ENCODE data around the gene EFCAB5. TPM values are rescaled to one million over a fixed set of nuclear protein-coding genes. Genes with fewer than 3 reads are reported as not detected.

EFCAB5 gene
- total and polyA plus RNA-seq, 2 of the 8 experiments (the other 6 are each of a cell fraction or from before 2014, with no cell fraction given) = 0.05 to 0.34 TPM

DNA sequence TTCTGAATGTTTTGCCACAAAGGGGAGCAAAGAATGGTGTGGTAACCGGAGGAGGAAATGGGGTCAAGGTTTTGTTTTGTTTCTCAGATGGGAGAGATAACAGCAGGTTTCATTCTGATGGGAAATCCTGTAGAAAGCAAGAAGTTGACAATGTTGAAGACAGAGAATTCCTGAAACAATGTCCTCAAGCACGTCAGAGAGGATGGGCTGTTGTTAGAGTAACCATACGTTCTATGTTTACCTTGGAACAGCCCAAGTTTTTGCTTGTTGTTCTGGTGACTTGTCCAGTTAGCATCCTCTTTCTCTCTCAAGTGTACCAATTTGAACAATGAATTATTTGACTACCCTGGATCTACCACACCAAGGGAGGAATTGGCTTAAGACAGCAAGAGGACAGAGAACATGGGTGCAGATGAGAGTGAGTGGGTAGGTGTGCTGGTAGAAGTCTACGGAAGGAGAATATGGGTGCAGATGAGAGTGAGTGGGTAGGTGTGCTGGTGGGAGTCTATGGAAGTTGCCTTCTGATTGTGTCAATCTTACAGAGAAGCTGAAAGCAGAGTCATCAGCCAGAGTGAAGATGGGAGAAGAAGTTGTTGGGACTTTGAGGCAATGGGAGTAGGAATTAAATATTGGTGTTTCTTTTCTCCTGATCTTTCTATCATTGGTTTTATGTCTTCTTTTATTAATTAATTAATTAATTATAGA is 160.4 kb downstream of the EFCAB5 start:
- H3K27ac ChIP-seq (ENCODE audit: low read depth, low read length) = no peak overlapping the region
- H3K4me2 ChIP-seq (ENCODE audit: insufficient read depth in 1 of 2, low read depth in 2 of 2, low read length in 2 of 2) = no peak overlapping the region
- no peaks in the 10 kb centered on the region for H3K23me2 ChIP-seq (ENCODE audit: low read depth, low read length)
- no peak overlapping the region for H3K14ac ChIP-seq (ENCODE audit: insufficient read length)
- H4K20me1 ChIP-seq (replicated peaks in 1 of 2; ENCODE audit: control insufficient read depth in 1 of 2, insufficient read depth in 2 of 2, low read length in 2 of 2) = no peaks in the 10 kb centered on the region
- DNase-seq (ENCODE audit: low read depth in 1 of 2, low spot score in 2 of 2) = no peak
- no peak overlapping the region for H2BK5ac ChIP-seq (ENCODE audit: low read depth, low read length)
- H2AFZ ChIP-seq (ENCODE audit: low read length) = no peak overlapping the region; the same call in 1 of the 2 replicates
- POLR2A ChIA-PET (ENCODE audit: partially characterized antibody) = no interaction called here
- no peak overlapping the region for H3K18ac ChIP-seq (ENCODE audit: extremely low read depth, low read length)
- H3K79me1 ChIP-seq (ENCODE audit: low read depth, low read length) = no peaks in the 10 kb centered on the region
- H4K8ac ChIP-seq (ENCODE audit: extremely low read depth, insufficient read depth, low read length) = no peak overlapping the region
- no peak overlapping the region for H3K4ac ChIP-seq (replicated peaks; ENCODE audit: insufficient read length, low read depth, low read length)
- H2BK15ac ChIP-seq (ENCODE audit: low read length) = no peak overlapping the region
- no peak overlapping the region for H3K9ac ChIP-seq (replicated peaks in 1 of 4; ENCODE audit: extremely low read depth in 1 of 4, low read depth in 3 of 4, low read length in 3 of 4)
- H3K56ac ChIP-seq (replicated peaks; ENCODE audit: insufficient read length, low read depth, low read length) = no peak overlapping the region
- TF ChIP-seq MAX (IDR thresholded peaks at IDR 0.05) (no peak), NANOG (IDR thresholded peaks at IDR 0.05; ENCODE audit: insufficient read depth, low read depth, low read length, poor library complexity, severe bottlenecking) (no peak), KDM4A (IDR thresholded peaks at IDR 0.05; ENCODE audit: low read depth, low read length, severe bottlenecking) (no peak), HDAC6 (IDR thresholded peaks at IDR 0.05; ENCODE audit: low read depth, low read length) (no peak)
- TF ChIP-seq, protein P1, sequence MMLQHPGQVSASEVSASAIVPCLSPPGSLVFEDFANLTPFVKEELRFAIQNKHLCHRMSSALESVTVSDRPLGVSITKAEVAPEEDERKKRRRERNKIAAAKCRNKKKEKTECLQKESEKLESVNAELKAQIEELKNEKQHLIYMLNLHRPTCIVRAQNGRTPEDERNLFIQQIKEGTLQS (IDR thresholded peaks at IDR 0.05; ENCODE audit: insufficient read depth, low read depth, low read length) = no peak
- H3K9me3 ChIP-seq (ENCODE audit: insufficient read depth in 2 of 2, low read depth in 1 of 2, low read length in 1 of 2) = no peaks in the 10 kb centered on the region
- no peak overlapping the region for H2BK12ac ChIP-seq (ENCODE audit: low read depth, low read length)
- no peak for FAIRE-seq
- no peaks in the 10 kb centered on the region for H3K36me3 ChIP-seq (ENCODE audit: control insufficient read depth in 2 of 4, insufficient read depth in 4 of 4, low read length in 3 of 4)
- H3K4me1 ChIP-seq (replicated peaks in 1 of 4; ENCODE audit: control insufficient read depth in 3 of 4, insufficient read depth in 4 of 4, low read length in 3 of 4) = no peaks in the 10 kb centered on the region
- no peak overlapping the region for H2AK5ac ChIP-seq (ENCODE audit: low read depth, low read length)
- no peaks in the 10 kb centered on the region for H3K79me2 ChIP-seq (ENCODE audit: control insufficient read depth in 1 of 2, insufficient read depth in 2 of 2, low read length in 2 of 2)
- no peak overlapping the region for H2BK20ac ChIP-seq (ENCODE audit: low read length)
- no peak overlapping the region for H4K5ac ChIP-seq (ENCODE audit: insufficient read length, low read depth, low read length)
- WGBS, 2 experiments (ENCODE audit: extremely low coverage in 1 of 2, insufficient coverage in 1 of 2, insufficient read length in 1 of 2, insufficient replicate concordance in 2 of 2, low coverage in 1 of 2, low lambda C conversion rate in 2 of 2, missing lambda C conversion rate in 1 of 2) = 71% methylated on average over 4 of the region's 4 CpGs; no CpG with 5 or more reads in 1 of the 2 experiments
- no peaks in the 10 kb centered on the region for H3K27me3 ChIP-seq (replicated peaks in 1 of 4; ENCODE audit: control insufficient read depth in 3 of 4, extremely low read depth in 1 of 4, insufficient read depth in 3 of 4, low read length in 3 of 4)
- CTCF ChIA-PET (ENCODE audit: partially characterized antibody) = no interaction called here
- no peak overlapping the region for H4K91ac ChIP-seq (replicated peaks; ENCODE audit: insufficient read length, low read length)
- H2BK120ac ChIP-seq (replicated peaks; ENCODE audit: low read depth, low read length) = no peak overlapping the region
- H3K23ac ChIP-seq (ENCODE audit: insufficient read length) = no peak overlapping the region
- no peak overlapping the region for H3K4me3 ChIP-seq (ENCODE audit: extremely low read depth in 1 of 4, insufficient read depth in 2 of 4, low read depth in 3 of 4, low read length in 4 of 4)
